ENCODE data around the gene STAC.

- TF ChIP-seq POLR2AphosphoS5 (IDR thresholded peaks at IDR 0.05; ENCODE audit: insufficient read depth in 1 of 2, low read depth in 1 of 2): no peak
- TF ChIP-seq POLR2A (IDR thresholded peaks at IDR 0.05): no peak
These were observed 38.0 kb downstream of the STAC start for GRCh38 chr3:36418296-36418695.

Data from vagina (tissue), 2 donors.